Measurements from ENCODE around the gene TMBIM4. TPM values are rescaled to one million over a fixed set of nuclear protein-coding genes. Genes with fewer than 3 reads are reported as not detected.

Gene TMBIM4
- total RNA-seq, 1 experiment from 2014 or later, result 29.8 TPM

- no peak for TF ChIP-seq ATF6 (CRISPR knock-in tag; IDR thresholded peaks at IDR 0.05)
- no peak for TF ChIP-seq NR3C1 (CRISPR knock-in tag; conservative IDR thresholded peaks at IDR 0.05; ENCODE audit: low read depth)
- TF ChIP-seq ATF2 (CRISPR knock-in tag; IDR thresholded peaks at IDR 0.05; ENCODE audit: borderline replicate concordance, low read depth), result no peak
- TF ChIP-seq ARID4B (CRISPR knock-in tag; IDR thresholded peaks at IDR 0.05; ENCODE audit: borderline replicate concordance), result peak; percentile 81
- no peak for TF ChIP-seq ZNF532 (CRISPR knock-in tag; IDR thresholded peaks at IDR 0.05; ENCODE audit: borderline replicate concordance)
- TF ChIP-seq CTCF (IDR thresholded peaks at IDR 0.05), result no peak
- no peak for TF ChIP-seq RORB (CRISPR knock-in tag; IDR thresholded peaks at IDR 0.05)
- TF ChIP-seq ZNF219 (CRISPR knock-in tag; IDR thresholded peaks at IDR 0.05; ENCODE audit: borderline replicate concordance), result no peak
- no peak for TF ChIP-seq PRRX2 (CRISPR knock-in tag; IDR thresholded peaks at IDR 0.05)
- no peak for TF ChIP-seq CDX4 (CRISPR knock-in tag; IDR thresholded peaks at IDR 0.05; ENCODE audit: borderline replicate concordance)
- 0 out of 2 replicates have a peak, but pooled peaks have one; percentile 25 for TF ChIP-seq FOXP4 (CRISPR knock-in tag; IDR thresholded peaks at IDR 0.05)
- TF ChIP-seq HMGA2 (CRISPR knock-in tag; IDR thresholded peaks at IDR 0.05), result 0 out of 2 replicates have a peak, but pooled peaks have one; percentile 33
- peak; percentile 59 for TF ChIP-seq MAX (CRISPR knock-in tag; IDR thresholded peaks at IDR 0.05)
- TF ChIP-seq OVOL2 (CRISPR knock-in tag; IDR thresholded peaks at IDR 0.05; ENCODE audit: borderline replicate concordance), result no peak
- TF ChIP-seq ZNF263 (CRISPR knock-in tag; IDR thresholded peaks at IDR 0.05; ENCODE audit: low read depth), result peak; percentile 93
- no peak for TF ChIP-seq ZNF671 (CRISPR knock-in tag; IDR thresholded peaks at IDR 0.05)
These were observed at the start of gene TMBIM4 (continued) for GRCh38 chr12:66169221-66170170.
